NB4 (cell line): ENCODE measurements around the gene EFNB3.

Source experiments
- DNase-seq: peaks from one replicate; pipeline ENCODE4 v3.0.0; 2010; ENCODE audit warnings: low read depth
- H3K4me3 ChIP-seq: one replicate; pipeline ENCODE4 v1.5.1; 2011; ENCODE audit warnings: mild to moderate bottlenecking, low read depth, low read length, moderate library complexity
- MYC ChIP-seq: IDR thresholded peaks from 2 replicates; pipeline ENCODE4 v1.6.1; 2011; ENCODE audit warnings: low read depth, low read length
- POLR2A ChIP-seq: IDR thresholded peaks from 2 replicates; pipeline ENCODE4 v1.6.1; 2011; ENCODE audit warnings: mild to moderate bottlenecking; ENCODE audit not compliant: insufficient read length; ENCODE audit errors: extremely low read depth
- TF ChIP-seq, protein P1 (sequence below): IDR thresholded peaks from 2 replicates; pipeline ENCODE4 v1.6.1; 2011; ENCODE audit warnings: low read depth, low read length
- TF ChIP-seq, protein P2 (sequence below): IDR thresholded peaks from one replicate; pipeline ENCODE4 v1.5.1; 2012; ENCODE audit warnings: low read depth, low read length

Gene EFNB3

GRCh38 chr17:7674934-7675333 lies 30.1 kb upstream of the EFNB3 start:
- no peak for TF ChIP-seq MYC
- TF ChIP-seq, protein P1, sequence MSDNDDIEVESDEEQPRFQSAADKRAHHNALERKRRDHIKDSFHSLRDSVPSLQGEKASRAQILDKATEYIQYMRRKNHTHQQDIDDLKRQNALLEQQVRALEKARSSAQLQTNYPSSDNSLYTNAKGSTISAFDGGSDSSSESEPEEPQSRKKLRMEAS = no peak
- TF ChIP-seq, protein P2, sequence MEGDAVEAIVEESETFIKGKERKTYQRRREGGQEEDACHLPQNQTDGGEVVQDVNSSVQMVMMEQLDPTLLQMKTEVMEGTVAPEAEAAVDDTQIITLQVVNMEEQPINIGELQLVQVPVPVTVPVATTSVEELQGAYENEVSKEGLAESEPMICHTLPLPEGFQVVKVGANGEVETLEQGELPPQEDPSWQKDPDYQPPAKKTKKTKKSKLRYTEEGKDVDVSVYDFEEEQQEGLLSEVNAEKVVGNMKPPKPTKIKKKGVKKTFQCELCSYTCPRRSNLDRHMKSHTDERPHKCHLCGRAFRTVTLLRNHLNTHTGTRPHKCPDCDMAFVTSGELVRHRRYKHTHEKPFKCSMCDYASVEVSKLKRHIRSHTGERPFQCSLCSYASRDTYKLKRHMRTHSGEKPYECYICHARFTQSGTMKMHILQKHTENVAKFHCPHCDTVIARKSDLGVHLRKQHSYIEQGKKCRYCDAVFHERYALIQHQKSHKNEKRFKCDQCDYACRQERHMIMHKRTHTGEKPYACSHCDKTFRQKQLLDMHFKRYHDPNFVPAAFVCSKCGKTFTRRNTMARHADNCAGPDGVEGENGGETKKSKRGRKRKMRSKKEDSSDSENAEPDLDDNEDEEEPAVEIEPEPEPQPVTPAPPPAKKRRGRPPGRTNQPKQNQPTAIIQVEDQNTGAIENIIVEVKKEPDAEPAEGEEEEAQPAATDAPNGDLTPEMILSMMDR = no peak
- no peak for TF ChIP-seq POLR2A
- no peak for DNase-seq
- no peak overlapping the region for H3K4me3 ChIP-seq

GRCh38 chr17:7676533-7676932 lies 28.5 kb upstream of the EFNB3 start:
- no peak for DNase-seq
- TF ChIP-seq POLR2A (no peak), MYC (no peak)
- TF ChIP-seq, protein P1 = no peak
- TF ChIP-seq, protein P2 = no peak
- H3K4me3 ChIP-seq = no peak overlapping the region

DNA sequence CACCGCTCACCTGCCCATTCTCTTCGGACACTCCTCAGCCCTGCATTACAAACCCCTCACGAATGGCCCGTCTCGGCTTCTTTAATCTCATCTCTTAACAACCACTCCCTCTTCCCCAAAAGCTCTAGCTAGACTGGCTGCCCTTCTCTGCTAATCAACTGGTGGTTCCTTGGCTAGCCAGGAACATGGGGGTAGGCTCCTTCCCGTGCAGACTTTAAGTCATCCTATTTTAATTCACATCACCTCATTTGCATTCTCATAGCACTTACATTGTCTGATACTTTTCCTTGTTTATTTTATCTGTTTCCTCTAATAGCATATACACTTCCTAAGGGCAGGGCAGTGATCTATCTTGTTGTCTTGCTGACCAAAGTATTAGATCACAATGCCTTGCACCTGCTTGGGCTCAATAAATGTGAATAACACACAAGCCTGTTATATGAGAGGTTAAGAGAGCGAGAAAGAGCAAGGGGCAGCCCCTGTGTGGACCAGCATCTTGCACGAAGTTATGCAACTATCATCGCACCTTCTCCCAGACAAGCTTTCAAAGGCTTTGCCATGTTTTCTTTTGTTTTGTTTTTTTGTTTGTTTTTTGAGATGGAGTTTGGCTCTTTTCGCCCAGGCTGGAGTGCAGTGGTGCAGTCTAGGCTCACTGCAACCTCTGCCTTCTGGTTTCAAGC lies 27.5 kb upstream of the EFNB3 start:
- no peak overlapping the region for H3K4me3 ChIP-seq
- DNase-seq = no peak

GRCh38 chr17:7684851-7685532 lies 20.0 kb upstream of the EFNB3 start:
- TF ChIP-seq, protein P1 = no peak
- TF ChIP-seq, protein P2 = no peak
- no peak for TF ChIP-seq MYC
- no peak for TF ChIP-seq POLR2A
- peak overlapping the region; percentile 99 for H3K4me3 ChIP-seq
- no peak for DNase-seq

More for the DNA sequence above, 27.5 kb upstream of the EFNB3 start:
- TF ChIP-seq POLR2A (no peak), MYC (no peak)
- TF ChIP-seq, protein P2 = no peak
- TF ChIP-seq, protein P1 = no peak

DNA sequence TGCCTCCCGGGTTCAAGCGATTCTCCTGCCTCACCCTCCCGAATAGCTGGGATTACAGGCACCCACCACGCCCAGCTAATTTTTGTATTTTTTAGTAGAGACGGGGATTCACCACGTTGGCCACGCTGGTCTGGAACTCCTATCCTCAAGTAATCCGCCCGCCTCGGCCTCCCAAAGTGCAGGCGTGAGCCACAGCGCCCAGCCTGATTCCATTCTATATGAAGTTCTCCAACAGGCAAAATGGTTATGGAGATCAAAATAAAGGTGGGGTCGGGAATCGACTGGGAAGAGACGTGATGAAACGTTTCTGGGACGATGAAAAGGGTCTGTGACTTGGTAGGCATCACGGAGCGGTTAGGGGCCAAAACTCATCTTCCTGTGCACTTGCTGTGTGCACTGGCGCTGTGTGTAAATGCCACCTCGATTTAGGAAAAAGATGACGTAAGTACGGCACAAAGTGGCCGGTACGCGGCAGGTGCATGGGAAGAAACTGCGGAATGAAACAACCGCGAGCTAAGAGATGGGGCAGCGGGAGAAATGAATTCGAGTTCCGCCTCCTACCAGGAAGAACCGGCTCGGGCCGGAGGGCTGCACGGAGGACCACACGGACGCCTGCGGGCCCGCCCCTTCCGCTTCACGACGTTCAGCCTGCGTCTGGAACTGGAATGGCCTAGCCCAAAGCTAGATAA lies 19.3 kb upstream of the EFNB3 start:
- H3K4me3 ChIP-seq = peak overlapping the region; percentile 99
- peak; percentile 91 for DNase-seq
- TF ChIP-seq, protein P2 = no peak
- TF ChIP-seq, protein P1 = peak; percentile 56; the same call in 1 of the 2 replicates
- TF ChIP-seq MYC = peak; percentile 66
- peak; percentile 41 for TF ChIP-seq POLR2A
